ENCODE measurements around the gene LGALS7. TPM values are rescaled to one million over a fixed set of nuclear protein-coding genes. Genes with fewer than 3 reads are reported as not detected.

The LGALS7 gene
- total RNA-seq, 1 experiment from 2014 or later: 2.1 TPM

DNA sequence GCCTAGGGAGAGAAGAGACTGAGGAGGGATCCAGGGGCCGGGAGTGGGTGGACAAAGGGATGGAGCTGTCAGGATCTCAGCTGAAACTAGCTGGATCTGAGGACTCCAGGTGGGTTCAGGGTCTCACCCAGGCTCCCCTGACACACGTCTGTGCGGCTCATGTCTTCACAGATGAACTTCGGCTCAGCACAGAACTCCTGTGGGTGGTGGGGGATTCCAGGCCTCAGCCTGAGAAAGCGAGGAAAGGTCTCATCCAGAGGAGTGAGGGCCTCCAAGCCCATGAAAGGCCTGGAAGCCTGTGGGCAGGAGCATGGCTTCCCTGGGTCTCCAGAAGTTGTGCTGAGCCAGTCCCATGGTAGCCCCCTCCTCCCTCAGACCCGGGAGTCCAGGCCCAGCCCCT, 30.4 kb downstream of the LGALS7 start:
- Histone ChIP-seq H3K4me3 (no peak overlapping the region), H3K4me2 (no peak overlapping the region), H3K79me2 (ENCODE audit: low read depth) (no peaks in the 10 kb centered on the region), H3K4me1 (replicated peaks; ENCODE audit: insufficient read depth) (no peaks in the 10 kb centered on the region), H3K9me3 (ENCODE audit: insufficient read depth, low read depth) (no peaks in the 10 kb centered on the region), H3K27ac (no peak overlapping the region), H2AFZ (no peak overlapping the region), H3K9me2 (ENCODE audit: insufficient read depth) (no peaks in the 10 kb centered on the region), H3K36me3 (ENCODE audit: low read depth) (no peaks in the 10 kb centered on the region), H4K20me1 (ENCODE audit: insufficient read depth) (no peaks in the 10 kb centered on the region), H3F3A (ENCODE audit: insufficient read depth, low read depth) (peaks cover 5% of the 10 kb centered on the region; the same call in 1 of the 2 replicates), H3K27me3 (ENCODE audit: insufficient read depth, low read depth) (no peaks in the 10 kb centered on the region)
- TF ChIP-seq, protein P1, sequence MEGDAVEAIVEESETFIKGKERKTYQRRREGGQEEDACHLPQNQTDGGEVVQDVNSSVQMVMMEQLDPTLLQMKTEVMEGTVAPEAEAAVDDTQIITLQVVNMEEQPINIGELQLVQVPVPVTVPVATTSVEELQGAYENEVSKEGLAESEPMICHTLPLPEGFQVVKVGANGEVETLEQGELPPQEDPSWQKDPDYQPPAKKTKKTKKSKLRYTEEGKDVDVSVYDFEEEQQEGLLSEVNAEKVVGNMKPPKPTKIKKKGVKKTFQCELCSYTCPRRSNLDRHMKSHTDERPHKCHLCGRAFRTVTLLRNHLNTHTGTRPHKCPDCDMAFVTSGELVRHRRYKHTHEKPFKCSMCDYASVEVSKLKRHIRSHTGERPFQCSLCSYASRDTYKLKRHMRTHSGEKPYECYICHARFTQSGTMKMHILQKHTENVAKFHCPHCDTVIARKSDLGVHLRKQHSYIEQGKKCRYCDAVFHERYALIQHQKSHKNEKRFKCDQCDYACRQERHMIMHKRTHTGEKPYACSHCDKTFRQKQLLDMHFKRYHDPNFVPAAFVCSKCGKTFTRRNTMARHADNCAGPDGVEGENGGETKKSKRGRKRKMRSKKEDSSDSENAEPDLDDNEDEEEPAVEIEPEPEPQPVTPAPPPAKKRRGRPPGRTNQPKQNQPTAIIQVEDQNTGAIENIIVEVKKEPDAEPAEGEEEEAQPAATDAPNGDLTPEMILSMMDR (conservative IDR thresholded peaks at IDR 0.05): no peak
- no peak for TF ChIP-seq EZH2 (IDR thresholded peaks at IDR 0.05; ENCODE audit: low read depth)
- no TSS peak for BruUV-seq (replicated peaks)
- ChIA-PET POLR2A (ENCODE audit: unreplicated experiment) (no interaction called here), CTCF (no interaction called here)
- DNase-seq: no peak
- intact Hi-C loops (cut with micrococcal nuclease; ENCODE audit: unreplicated experiment): no loop called here

DNA sequence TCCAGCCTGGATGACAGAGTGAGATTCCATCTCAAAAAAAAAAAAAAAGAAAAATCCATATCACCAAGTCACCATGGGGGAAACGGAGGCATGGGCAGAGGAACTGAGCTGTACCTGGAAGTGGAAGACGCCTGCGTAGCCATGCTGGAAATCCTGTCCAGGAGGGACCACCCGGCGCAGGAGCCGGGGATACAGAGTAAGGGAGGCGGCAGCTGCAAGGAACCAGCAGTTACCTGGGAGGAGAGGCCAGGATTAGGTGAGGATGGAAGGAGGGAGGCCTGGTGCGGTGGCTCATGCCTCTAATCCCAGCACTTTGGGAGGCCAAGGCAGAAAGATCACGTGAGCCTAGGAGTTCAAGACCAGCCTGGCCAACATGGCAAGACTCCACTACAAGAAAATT, 31.0 kb downstream of the LGALS7 start:
- Histone ChIP-seq H2AFZ (no peak overlapping the region), H3K4me2 (no peak overlapping the region), H3K79me2 (ENCODE audit: low read depth) (no peaks in the 10 kb centered on the region), H3K4me1 (replicated peaks; ENCODE audit: insufficient read depth) (no peaks in the 10 kb centered on the region), H3K27ac (no peak overlapping the region), H3K9me2 (ENCODE audit: insufficient read depth) (no peaks in the 10 kb centered on the region), H3K9me3 (ENCODE audit: insufficient read depth, low read depth) (no peaks in the 10 kb centered on the region), H3K27me3 (ENCODE audit: insufficient read depth, low read depth) (no peaks in the 10 kb centered on the region), H3K36me3 (ENCODE audit: low read depth) (no peaks in the 10 kb centered on the region), H3F3A (ENCODE audit: insufficient read depth, low read depth) (peaks cover 5% of the 10 kb centered on the region; the same call in 1 of the 2 replicates), H4K20me1 (ENCODE audit: insufficient read depth) (no peaks in the 10 kb centered on the region), H3K4me3 (no peak overlapping the region)
- TF ChIP-seq, protein P1 (conservative IDR thresholded peaks at IDR 0.05): no peak
- no peak for TF ChIP-seq EZH2 (IDR thresholded peaks at IDR 0.05; ENCODE audit: low read depth)
- no TSS peak for BruUV-seq (replicated peaks)
- DNase-seq: no peak
- intact Hi-C loops (cut with micrococcal nuclease; ENCODE audit: unreplicated experiment): no loop called here
- ChIA-PET CTCF (interaction anchor here (0.5 to 0.7 kb wide), 2 partner anchors 100 to 121 kb away, joined by 3 to 4 read pairs; no protein-coding TSS in a partner anchor), POLR2A (ENCODE audit: unreplicated experiment) (interaction anchor here (0.6 kb wide), 1 partner anchor 51 kb away, joined by 10 read pairs; no protein-coding TSS in a partner anchor)

DNA sequence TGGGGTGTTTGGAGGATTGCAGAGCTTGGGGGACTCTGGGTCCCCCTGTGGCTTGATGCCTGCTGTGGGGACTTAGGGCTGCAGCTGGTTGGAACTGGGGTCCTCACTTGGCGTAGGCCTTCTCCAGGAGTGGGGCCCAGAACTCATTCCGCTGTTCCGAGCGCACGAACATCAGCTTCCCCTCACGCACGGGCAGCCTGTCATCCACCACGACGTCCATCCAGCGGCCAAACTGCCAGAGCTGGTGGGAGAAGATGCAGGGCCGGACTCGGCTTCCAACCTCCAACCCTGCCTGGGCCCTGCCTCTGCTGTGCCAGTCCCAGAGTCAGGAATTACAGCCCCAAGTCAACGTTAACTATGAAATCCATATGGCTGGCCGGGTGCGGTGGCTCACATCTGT, 31.6 kb downstream of the LGALS7 start:
- Histone ChIP-seq H3K27ac (no peak overlapping the region), H3F3A (ENCODE audit: insufficient read depth, low read depth) (peaks cover 5% of the 10 kb centered on the region; the same call in 1 of the 2 replicates), H3K79me2 (ENCODE audit: low read depth) (no peaks in the 10 kb centered on the region), H3K36me3 (ENCODE audit: low read depth) (no peaks in the 10 kb centered on the region), H4K20me1 (ENCODE audit: insufficient read depth) (no peaks in the 10 kb centered on the region), H3K4me2 (no peak overlapping the region), H3K9me2 (ENCODE audit: insufficient read depth) (no peaks in the 10 kb centered on the region), H2AFZ (no peak overlapping the region), H3K9me3 (ENCODE audit: insufficient read depth, low read depth) (no peaks in the 10 kb centered on the region), H3K27me3 (ENCODE audit: insufficient read depth, low read depth) (no peaks in the 10 kb centered on the region), H3K4me3 (no peak overlapping the region), H3K4me1 (replicated peaks; ENCODE audit: insufficient read depth) (no peaks in the 10 kb centered on the region; the same call in 1 of the 2 replicates)
- DNase-seq: no peak
- BruUV-seq (replicated peaks): no TSS peak
- ChIA-PET POLR2A (ENCODE audit: unreplicated experiment) (no interaction called here), CTCF (interaction anchor here (0.7 kb wide), 1 partner anchor 99 kb away, joined by 4 read pairs; no protein-coding TSS in a partner anchor)
- TF ChIP-seq, protein P1 (conservative IDR thresholded peaks at IDR 0.05): no peak
- TF ChIP-seq EZH2 (IDR thresholded peaks at IDR 0.05; ENCODE audit: low read depth): no peak
- intact Hi-C loops (cut with micrococcal nuclease; ENCODE audit: unreplicated experiment): no loop called here
